Fibroblast of lung (primary cell): ENCODE results near the gene GPC6. TPM values are rescaled to one million over a fixed set of nuclear protein-coding genes. Genes with fewer than 3 reads are reported as not detected.

Experiments used
- DNase-seq, 2 donors: peaks; one replicate each; pipeline versions ENCODE4 v3.0.0 to v3.0.0-alpha.2; 2010; ENCODE audit warnings: low read depth in 2 of 2
- H2AFZ ChIP-seq: 2 replicates; pipeline ENCODE4 v1.5.1; 2012; ENCODE audit warnings: low read length, control low read depth, inconsistent platforms
- H3K27ac ChIP-seq: 2 replicates; pipeline ENCODE4 v1.5.1; 2011; ENCODE audit warnings: low read length, control low read depth; ENCODE audit not compliant: insufficient read depth
- H3K27me3 ChIP-seq: 2 replicates; pipeline ENCODE4 v1.5.1; 2011; ENCODE audit warnings: mild to moderate bottlenecking, low read length; ENCODE audit not compliant: control insufficient read depth, insufficient read depth
- H3K36me3 ChIP-seq: 2 replicates; pipeline ENCODE4 v1.5.1; 2011; ENCODE audit warnings: low read length; ENCODE audit not compliant: control insufficient read depth, insufficient read depth
- H3K4me1 ChIP-seq: 2 replicates; pipeline ENCODE4 v1.5.1; 2011; ENCODE audit warnings: low read length; ENCODE audit not compliant: control insufficient read depth, insufficient read depth; ENCODE audit errors: extremely low read depth
- H3K4me2 ChIP-seq: 2 replicates; pipeline ENCODE4 v1.5.1; 2011; ENCODE audit warnings: low read length, control low read depth; ENCODE audit not compliant: insufficient read depth; ENCODE audit errors: extremely low read depth
- H3K4me3 ChIP-seq, 4 experiments: fragments of 200-600 bp in 1 of 4; sonication (generic) in 1 of 4; replicated peaks in 1 of 4; 2 replicates each; pipeline ENCODE4 v1.5.1; 2011 to 2016; ENCODE audit warnings: low read length in 4 of 4, low read depth in 3 of 4, mild to moderate bottlenecking in 3 of 4, control low read depth in 2 of 4, inconsistent platforms in 1 of 4, mixed read lengths in 1 of 4; ENCODE audit not compliant: insufficient read depth in 1 of 4; ENCODE audit errors: control extremely low read depth in 1 of 4
- H3K79me2 ChIP-seq: 2 replicates; pipeline ENCODE4 v1.5.1; 2012; ENCODE audit warnings: mild to moderate bottlenecking, low read length, inconsistent platforms; ENCODE audit not compliant: control insufficient read depth, insufficient read depth
- H3K9ac ChIP-seq: 2 replicates; pipeline ENCODE4 v1.5.1; 2011; ENCODE audit warnings: mild to moderate bottlenecking, low read length, control low read depth; ENCODE audit not compliant: insufficient read depth
- H3K9me3 ChIP-seq: 2 replicates; pipeline ENCODE4 v1.5.1; 2012; ENCODE audit warnings: low read depth, low read length; ENCODE audit not compliant: control insufficient read depth, insufficient read depth
- H4K20me1 ChIP-seq: 2 replicates; pipeline ENCODE4 v1.5.1; 2011; ENCODE audit warnings: low read length; ENCODE audit not compliant: control insufficient read depth, insufficient read depth; ENCODE audit errors: extremely low read depth
- EZH2 ChIP-seq: IDR thresholded peaks from 2 replicates; pipeline ENCODE4 v1.5.1; 2012; ENCODE audit warnings: low read length, control low read depth, mild to moderate bottlenecking; ENCODE audit errors: missing control alignments
- polyA plus RNA-seq, 2 donors: library from polyadenylated mRNA; depleted of rRNA in 1 of 2; stranded (reverse) in 1 of 2; unstranded in 1 of 2; fragments of >200 nt; gene quantifications; 2 replicates each; pipeline ENCODE4 v1.2.1, GENCODE V29; 2011 to 2012; ENCODE audit warnings: missing spikeins in 1 of 2
- total RNA-seq: library from RNA; depleted of rRNA; stranded (reverse); fragments of >200 nt; gene quantifications from 2 replicates; pipeline ENCODE4 v1.2.1, GENCODE V29; 2014
- TF ChIP-seq, protein P1 (sequence below), 2 donors: IDR thresholded peaks in 1 of 2; conservative IDR thresholded peaks in 1 of 2; 1 replicate in 1 of 2; 2 replicates in 1 of 2; pipeline ENCODE4 v1.5.1; 2011 to 2012; ENCODE audit warnings: low read length in 2 of 2, control low read depth in 1 of 2, inconsistent platforms in 1 of 2, low read depth in 1 of 2, mild to moderate bottlenecking in 1 of 2

GPC6 gene
- total and polyA plus RNA-seq, 2 donors (not counting 1 experiment from before 2014, with no cell fraction given): 11.2 to 33.7 TPM

DNA sequence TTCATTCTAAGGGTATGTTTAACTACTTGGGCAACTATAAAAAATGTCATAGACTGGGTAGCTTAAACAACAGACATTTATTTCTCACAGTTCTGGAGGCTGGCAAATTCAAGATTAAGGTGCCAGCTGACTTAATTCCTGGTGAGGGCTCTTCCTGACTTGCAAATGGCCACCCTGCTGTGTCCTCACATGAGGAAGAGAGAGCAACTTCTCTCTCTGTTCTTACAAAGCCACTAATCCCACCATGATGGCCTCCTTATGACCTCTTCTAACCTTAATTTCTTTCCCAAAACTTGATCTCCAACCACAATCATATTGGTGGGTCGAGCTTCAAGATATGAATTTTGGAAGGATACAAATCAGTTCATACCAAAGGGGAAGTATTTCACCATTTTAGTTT is 853.9 kb downstream of the GPC6 start:
- Histone ChIP-seq H3K27me3 (no peaks in the 10 kb centered on the region), H3K4me1 (no peaks in the 10 kb centered on the region), H2AFZ (no peak overlapping the region), H3K36me3 (no peaks in the 10 kb centered on the region), H3K9me3 (no peaks in the 10 kb centered on the region), H3K9ac (no peak overlapping the region), H3K4me3 (no peak overlapping the region), H3K27ac (no peak overlapping the region), H3K4me2 (no peak overlapping the region), H3K79me2 (no peaks in the 10 kb centered on the region), H4K20me1 (no peaks in the 10 kb centered on the region)
- DNase-seq: no peak
- TF ChIP-seq, protein P1, sequence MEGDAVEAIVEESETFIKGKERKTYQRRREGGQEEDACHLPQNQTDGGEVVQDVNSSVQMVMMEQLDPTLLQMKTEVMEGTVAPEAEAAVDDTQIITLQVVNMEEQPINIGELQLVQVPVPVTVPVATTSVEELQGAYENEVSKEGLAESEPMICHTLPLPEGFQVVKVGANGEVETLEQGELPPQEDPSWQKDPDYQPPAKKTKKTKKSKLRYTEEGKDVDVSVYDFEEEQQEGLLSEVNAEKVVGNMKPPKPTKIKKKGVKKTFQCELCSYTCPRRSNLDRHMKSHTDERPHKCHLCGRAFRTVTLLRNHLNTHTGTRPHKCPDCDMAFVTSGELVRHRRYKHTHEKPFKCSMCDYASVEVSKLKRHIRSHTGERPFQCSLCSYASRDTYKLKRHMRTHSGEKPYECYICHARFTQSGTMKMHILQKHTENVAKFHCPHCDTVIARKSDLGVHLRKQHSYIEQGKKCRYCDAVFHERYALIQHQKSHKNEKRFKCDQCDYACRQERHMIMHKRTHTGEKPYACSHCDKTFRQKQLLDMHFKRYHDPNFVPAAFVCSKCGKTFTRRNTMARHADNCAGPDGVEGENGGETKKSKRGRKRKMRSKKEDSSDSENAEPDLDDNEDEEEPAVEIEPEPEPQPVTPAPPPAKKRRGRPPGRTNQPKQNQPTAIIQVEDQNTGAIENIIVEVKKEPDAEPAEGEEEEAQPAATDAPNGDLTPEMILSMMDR (conservative IDR thresholded peaks at IDR 0.05 in 1 of 2, IDR thresholded peaks at IDR 0.05 in 1 of 2; ENCODE audit: low read depth in 1 of 2, low read length in 2 of 2): no peak
- no peak for TF ChIP-seq EZH2

DNA sequence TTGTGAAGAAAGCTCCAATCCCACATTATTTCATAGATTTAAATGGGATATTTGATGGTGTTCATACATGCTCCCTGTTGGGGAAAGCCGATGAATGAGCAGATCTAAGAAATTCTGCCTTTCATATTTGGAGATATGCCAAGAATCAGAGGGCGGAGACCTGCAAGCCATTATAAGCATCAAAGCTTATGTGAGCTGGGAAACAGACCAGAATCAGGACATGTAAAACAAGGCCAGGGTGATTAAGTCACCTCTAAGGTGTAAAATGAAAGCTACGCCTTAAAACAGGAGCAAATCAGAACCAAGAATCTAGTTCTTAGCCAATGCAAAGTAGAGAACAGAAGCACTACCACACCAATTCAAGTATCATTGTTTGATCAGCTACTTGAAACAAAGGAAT is 860.5 kb downstream of the GPC6 start:
- no peaks in the 10 kb centered on the region for H4K20me1 ChIP-seq
- H3K27me3 ChIP-seq: no peaks in the 10 kb centered on the region
- no peak overlapping the region for H3K9ac ChIP-seq
- H3K4me3 ChIP-seq: no peak overlapping the region
- peak in 1 of 2 donors; percentile 28 for DNase-seq
- no peak overlapping the region for H2AFZ ChIP-seq
- no peaks in the 10 kb centered on the region for H3K36me3 ChIP-seq
- H3K4me1 ChIP-seq: no peaks in the 10 kb centered on the region
- no peaks in the 10 kb centered on the region for H3K79me2 ChIP-seq
- no peaks in the 10 kb centered on the region for H3K9me3 ChIP-seq
- no peak overlapping the region for H3K4me2 ChIP-seq
- TF ChIP-seq, protein P1 (conservative IDR thresholded peaks at IDR 0.05 in 1 of 2, IDR thresholded peaks at IDR 0.05 in 1 of 2; ENCODE audit: low read depth in 1 of 2, low read length in 2 of 2): no peak
- no peak for TF ChIP-seq EZH2
- H3K27ac ChIP-seq: no peak overlapping the region

DNA sequence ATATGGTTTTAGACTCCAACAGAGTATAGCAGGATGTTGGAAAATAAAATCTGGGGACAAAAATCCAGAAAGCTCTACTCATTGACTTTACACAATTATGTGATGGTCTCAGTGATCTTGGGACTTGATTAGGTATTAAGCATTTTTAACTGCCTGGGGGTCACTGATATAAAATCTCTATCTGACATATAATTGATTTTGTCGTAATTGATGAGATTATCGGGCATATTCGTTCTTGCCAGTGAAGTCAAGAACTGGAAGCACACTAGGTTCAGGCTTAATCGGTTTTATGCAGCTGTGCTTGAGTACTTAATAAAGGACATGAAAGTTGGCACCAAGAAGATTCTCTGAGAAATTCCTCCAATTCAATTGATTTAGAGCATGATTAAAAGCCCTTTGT is 862.1 kb downstream of the GPC6 start:
- no peak overlapping the region for H3K4me3 ChIP-seq
- no peaks in the 10 kb centered on the region for H3K27me3 ChIP-seq
- no peaks in the 10 kb centered on the region for H3K36me3 ChIP-seq
- no peaks in the 10 kb centered on the region for H3K9me3 ChIP-seq
- H3K27ac ChIP-seq: no peak overlapping the region
- no peaks in the 10 kb centered on the region for H3K4me1 ChIP-seq
- no peak overlapping the region for H3K4me2 ChIP-seq
- H4K20me1 ChIP-seq: no peaks in the 10 kb centered on the region
- no peak for DNase-seq
- H3K79me2 ChIP-seq: no peaks in the 10 kb centered on the region
- no peak overlapping the region for H3K9ac ChIP-seq
- no peak overlapping the region for H2AFZ ChIP-seq
- no peak for TF ChIP-seq EZH2
- TF ChIP-seq, protein P1 (conservative IDR thresholded peaks at IDR 0.05 in 1 of 2, IDR thresholded peaks at IDR 0.05 in 1 of 2; ENCODE audit: low read depth in 1 of 2, low read length in 2 of 2): no peak
